NOMO-1 treated with dmso at 0.1 percent for 144 hours (cell line): ENCODE results near the gene EXT2.

ENCODE experiments used
- DNase-seq: peaks from one replicate; lab custom pipeline; 2025; ENCODE audit not compliant: unreplicated experiment; lab: John Stamatoyannopoulos, UW

The EXT2 gene

GRCh38 chr11:44130751-44131150 is 35.3 kb downstream of the EXT2 start:
- DNase-seq: no peak

- DNase-seq: no peak
These were observed 38.0 kb downstream of the EXT2 start for GRCh38 chr11:44133335-44133946.

GRCh38 chr11:44134625-44135024 is 39.1 kb downstream of the EXT2 start:
- DNase-seq: no peak

- DNase-seq: no peak
These were observed 40.9 kb downstream of the EXT2 start for GRCh38 chr11:44136176-44136945.

- no peak for DNase-seq
These were observed 41.6 kb downstream of the EXT2 start for GRCh38 chr11:44137057-44137456.

GRCh38 chr11:44138286-44138685 is 42.8 kb downstream of the EXT2 start:
- DNase-seq: no peak

DNA sequence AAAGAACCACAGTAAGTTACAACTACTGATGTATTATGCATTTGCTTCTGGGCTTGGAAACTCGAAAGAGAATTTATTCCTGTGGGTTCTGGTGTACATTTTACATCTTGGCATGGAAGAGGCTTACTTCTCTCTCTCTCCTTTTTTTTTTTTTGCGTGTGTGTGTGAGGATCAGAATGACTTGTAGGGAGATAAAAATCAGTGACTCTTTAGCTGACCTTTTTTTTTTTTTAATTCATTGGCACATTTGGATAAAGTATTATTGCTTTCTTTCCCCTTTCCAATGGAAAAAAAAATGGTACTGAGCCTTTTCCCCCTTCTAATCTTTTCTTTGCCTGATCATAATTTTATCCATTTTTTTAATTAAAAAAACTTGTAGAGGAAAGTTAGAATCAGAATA is 43.5 kb downstream of the EXT2 start:
- no peak for DNase-seq

DNA sequence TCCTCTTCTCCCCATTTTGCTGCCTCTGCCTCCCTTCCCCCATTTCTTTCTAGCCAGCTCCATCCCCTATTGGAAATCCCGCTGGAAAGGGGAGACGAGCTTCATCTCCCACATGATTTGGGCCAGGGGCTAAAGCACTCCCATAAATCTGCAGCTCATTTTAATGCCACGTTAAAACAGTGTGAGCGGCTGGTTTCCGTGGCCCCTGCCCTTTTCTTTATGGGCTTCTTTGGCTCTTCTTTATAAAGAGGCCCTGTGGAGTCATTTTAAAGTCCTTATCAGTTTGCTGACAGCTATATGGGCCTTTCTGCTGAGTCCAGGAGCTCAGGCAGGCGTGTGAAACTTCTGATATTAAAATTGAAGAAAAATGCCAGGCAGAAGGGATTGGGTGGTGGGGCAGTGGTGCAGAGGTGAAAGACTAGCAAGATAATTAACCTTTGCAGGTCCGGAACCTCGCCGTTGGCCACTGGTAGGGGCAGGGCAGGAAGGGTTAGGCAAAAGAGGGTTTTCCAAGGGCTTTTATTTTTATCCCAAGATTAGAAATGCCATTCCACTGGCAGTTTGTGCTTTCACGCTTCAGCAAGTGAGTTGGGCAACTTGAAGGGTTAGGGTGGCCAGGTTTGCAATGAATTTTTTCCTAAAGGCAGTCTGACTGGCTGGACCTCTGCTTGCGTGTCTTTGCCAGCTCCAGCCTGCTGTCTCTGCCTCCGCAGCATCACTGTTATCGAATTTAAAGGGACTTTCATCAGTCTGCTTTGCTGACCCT is 44.3 kb downstream of the EXT2 start:
- no peak for DNase-seq

GRCh38 chr11:44140372-44140771 is 44.9 kb downstream of the EXT2 start:
- DNase-seq: no peak

GRCh38 chr11:44140805-44141204 is 45.3 kb downstream of the EXT2 start:
- no peak for DNase-seq

GRCh38 chr11:44143987-44144909 is 48.8 kb downstream of the EXT2 start:
- DNase-seq: no peak

- DNase-seq: no peak
These were observed 49.7 kb downstream of the EXT2 start for GRCh38 chr11:44145011-44145775.

DNA sequence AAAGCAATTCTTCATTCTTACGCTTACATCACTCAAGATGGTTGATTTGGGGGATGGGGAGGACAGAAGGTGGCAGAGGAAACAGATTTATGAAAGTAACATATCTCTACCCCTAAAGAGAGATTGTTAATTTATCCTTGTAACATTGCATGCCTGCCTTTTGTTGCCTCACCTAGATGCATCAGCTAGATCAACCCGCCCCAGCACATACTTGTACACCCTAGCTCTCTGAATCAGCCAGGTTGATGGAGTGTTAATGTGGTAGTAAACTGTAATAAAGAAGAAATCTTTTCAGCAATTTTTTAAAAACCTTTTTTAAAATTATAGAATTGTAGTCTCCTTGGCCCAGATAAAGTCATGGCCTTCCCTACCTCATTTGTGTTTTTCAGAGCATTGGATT is 51.5 kb downstream of the EXT2 start:
- no peak for DNase-seq

- no peak for DNase-seq
These were observed 52.3 kb downstream of the EXT2 start for GRCh38 chr11:44147751-44148150.

- DNase-seq: no peak
These were observed 54.2 kb downstream of the EXT2 start for GRCh38 chr11:44149651-44150050.

DNA sequence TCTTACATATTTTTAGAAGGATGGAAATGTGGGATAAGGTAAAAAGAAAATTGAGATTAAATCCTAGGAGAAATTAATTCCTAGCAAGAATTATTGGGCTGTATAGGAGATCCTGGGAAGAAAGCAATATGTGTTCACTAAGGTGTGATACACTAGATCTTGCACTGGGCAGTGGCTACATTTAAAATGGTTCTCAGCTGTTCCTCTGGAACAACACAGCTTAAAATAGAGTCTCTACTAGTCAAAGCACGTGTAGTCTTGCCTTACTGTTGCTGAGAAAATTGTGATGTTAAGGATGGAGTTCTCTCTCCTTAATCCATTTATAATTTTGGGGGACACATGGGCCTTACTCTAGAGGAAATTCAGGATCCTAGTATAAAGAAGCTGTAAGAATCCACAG is 54.9 kb downstream of the EXT2 start:
- no peak for DNase-seq

GRCh38 chr11:44157019-44157418 is 61.5 kb downstream of the EXT2 start:
- DNase-seq: no peak

DNA sequence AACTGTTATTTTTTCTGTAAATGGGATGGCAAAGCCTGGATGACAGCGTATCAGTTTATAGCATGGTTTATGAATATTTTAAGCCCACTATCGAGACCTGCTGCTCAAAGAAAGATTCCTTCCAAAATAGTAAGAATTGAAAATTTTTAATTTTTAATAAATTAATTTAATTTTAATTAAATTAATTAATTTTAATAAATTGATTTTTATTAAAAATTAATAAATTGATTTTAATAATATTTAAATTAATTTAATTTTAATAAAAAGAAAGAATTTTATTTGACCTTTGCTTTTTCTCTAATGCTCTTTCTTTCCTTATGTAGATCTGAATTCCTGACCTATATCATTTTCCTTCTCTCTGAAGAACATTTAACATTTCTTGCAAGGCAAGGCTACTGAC is 62.9 kb downstream of the EXT2 start:
- no peak for DNase-seq

GRCh38 chr11:44159848-44160721 is 64.6 kb downstream of the EXT2 start:
- no peak for DNase-seq
